HS-27A (cell line): Measurements from ENCODE around the gene C19orf73.
A peak's percentile ranks its signal among the peaks of the same experiment; 100 is the strongest.
"Not testable (repeated sequence)": the region's sequence is repeated elsewhere in the genome, so short reads cannot be mapped to it uniquely, and the experiment has no call there.

Source experiments
- DNase-seq: peaks from one replicate; pipeline ENCODE4 v3.0.0-alpha.2; 2012; ENCODE audit warnings: low read depth, missing footprints

Gene C19orf73

GRCh38 chr19:49121841-49122240 lies 2.9 kb upstream of the C19orf73 start:
- not testable (repeated sequence) for DNase-seq

- DNase-seq = no peak
Measured at GRCh38 chr19:49120868-49121267, 1.9 kb upstream of the C19orf73 start.

DNA sequence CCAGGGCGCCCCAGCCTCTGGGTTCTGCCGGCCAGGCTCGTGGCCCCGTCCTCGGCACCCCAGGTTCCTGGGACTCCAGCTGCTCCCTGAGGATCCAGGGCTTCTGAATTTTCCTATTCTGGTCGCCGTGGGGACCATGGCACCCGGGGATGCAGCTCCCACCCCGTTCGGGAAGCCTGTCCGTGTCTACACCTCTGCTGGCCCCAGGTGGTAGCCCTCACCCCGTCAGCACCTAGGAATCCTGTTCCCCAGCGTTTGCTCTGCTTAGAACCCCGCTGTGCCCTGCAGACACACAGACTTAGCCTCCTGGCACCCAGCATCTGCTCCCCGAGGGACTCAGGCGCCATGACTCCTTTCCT lies 1.4 kb upstream of the C19orf73 start:
- DNase-seq = no peak

DNA sequence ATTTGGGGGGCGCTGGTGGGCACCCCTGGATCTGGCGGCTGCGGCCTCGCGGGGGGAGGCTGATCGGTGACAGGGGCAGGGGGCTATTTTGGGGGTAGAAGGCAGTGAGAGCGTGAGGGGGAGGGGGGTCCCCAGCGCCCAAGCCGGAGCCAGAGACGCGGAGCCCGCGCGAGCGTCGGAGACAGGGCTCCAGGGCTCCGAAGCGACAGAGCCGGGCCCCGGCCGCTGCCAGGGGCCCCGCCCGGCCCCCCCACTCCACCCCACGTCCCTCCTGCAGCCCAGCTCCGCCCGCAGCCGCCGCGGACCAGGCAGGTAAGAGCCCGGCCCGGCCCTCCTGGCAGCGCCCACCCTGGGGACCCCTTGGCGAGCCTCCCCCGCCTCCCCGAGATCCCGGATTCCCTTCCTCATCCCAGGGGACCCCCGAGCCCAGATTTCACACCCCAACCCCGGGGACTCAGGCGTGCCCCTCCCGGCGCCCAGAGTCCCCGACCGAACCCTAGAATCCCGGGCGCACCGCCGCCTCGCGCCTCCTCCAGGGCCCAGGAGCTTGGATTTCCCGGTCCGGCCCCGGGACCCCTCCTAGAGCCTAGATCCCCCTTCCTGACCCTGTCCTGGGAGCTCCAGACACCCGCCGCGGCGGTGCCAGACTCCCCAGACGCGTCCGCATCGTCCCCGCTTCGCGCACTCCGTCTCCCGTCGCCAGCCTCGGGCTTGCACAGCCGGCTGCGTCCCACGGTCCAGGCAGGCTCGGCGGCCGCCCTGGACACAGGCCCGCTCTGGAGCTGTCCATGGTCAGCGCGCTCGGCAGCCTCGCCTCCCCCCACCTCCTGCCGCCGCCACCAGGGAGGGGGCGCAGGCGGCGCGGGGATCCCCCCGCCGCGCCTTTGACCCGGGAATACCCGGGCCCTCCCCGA lies 725 bp upstream of the C19orf73 start, which contains the start of gene PPFIA3:
TSS of gene PPFIA3 (plus strand) at position 134 of the 914 bp plus-strand sequence. CDS start 8,330 bp downstream, outside the sequence.
- DNase-seq = no peak

DNA sequence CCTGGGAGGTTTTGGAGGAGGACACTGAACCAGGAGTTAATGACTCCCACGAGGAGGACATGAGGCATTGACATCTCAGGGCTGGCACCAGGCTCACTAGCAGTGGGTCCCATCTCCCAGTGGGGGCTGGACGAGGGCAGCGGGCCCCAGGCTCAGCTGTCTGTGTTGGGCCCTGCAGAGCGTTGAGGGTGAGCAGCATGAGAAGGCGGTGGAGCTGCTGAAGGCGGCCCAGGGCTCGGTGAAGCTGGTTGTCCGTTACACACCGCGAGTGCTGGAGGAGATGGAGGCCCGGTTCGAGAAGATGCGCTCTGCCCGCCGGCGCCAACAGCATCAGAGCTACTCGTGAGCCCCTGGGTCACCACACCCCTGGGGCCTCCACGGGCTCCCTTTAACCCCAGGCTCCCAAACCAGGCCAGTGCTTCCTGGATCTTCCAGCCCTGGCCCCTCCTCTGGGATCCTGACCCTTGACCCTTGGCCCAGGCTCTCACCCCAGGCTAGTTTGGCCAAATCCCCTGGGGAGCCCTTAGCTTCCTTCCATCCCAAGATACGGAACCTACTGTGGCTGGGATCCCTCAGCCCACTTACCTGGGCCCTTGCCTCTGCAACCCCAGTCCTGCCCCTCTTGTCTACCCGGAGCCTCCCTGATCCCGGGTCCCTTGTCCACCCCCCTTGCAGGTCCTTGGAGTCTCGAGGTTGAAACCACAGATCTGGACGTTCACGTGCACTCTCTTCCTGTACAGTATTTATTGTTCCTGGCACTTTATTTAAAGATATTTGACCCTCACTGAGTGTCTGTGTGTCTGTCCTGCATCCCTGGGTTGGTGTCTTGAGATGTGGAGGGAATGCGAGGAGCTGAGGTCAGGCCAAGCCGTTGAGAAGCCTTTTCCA lies 1.0 kb downstream of the C19orf73 start:
- no peak for DNase-seq

- DNase-seq = no peak
Measured at GRCh38 chr19:49116544-49116943, 2.4 kb downstream of the C19orf73 start.

DNA sequence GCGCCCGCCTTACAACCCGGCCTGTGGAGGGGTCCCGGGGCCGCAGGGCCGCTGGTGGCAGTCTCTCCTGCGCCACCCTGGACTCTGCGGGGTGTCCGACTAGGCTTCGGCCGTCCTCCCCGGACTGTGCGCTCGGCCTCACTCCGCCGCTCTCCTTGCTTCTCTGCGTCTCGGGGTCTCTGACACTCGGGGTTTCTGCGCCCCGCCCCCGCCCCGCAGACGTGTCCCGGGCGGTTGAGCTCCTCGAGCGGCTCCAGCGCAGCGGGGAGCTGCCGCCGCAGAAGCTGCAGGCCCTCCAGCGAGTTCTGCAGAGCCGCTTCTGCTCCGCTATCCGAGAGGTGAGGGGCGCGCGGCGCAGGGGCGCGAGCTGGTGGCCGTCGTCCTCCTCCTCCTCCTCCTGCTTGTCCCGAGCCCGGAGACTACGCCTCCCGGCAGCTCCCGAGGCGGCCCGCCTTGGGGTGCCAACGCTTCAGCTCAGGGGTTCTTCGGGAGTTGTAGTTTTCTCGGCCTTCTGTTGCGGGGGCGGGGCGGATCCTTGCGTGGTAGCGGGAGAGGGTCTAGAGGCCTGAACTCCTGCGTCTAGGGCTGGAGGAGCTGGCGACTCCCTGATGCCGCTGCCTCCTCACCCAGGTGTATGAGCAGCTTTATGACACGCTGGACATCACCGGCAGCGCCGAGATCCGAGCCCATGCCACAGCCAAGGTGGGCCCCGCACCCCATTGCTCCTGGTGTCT lies 4.1 kb downstream of the C19orf73 start:
- no peak for DNase-seq

- peak; percentile 63 for DNase-seq
Measured at GRCh38 chr19:49113762-49114629, 4.9 kb downstream of the C19orf73 start, which contains the start of gene LIN7B. Gene LIN7B (plus strand): TSS chr19:49114370. CDS start chr19:49114405, 35 bp downstream.

GRCh38 chr19:49111218-49111998 lies 7.5 kb downstream of the C19orf73 start:
- DNase-seq = no peak

GRCh38 chr19:49110567-49110966 lies 8.4 kb downstream of the C19orf73 start:
- DNase-seq = no peak

DNA sequence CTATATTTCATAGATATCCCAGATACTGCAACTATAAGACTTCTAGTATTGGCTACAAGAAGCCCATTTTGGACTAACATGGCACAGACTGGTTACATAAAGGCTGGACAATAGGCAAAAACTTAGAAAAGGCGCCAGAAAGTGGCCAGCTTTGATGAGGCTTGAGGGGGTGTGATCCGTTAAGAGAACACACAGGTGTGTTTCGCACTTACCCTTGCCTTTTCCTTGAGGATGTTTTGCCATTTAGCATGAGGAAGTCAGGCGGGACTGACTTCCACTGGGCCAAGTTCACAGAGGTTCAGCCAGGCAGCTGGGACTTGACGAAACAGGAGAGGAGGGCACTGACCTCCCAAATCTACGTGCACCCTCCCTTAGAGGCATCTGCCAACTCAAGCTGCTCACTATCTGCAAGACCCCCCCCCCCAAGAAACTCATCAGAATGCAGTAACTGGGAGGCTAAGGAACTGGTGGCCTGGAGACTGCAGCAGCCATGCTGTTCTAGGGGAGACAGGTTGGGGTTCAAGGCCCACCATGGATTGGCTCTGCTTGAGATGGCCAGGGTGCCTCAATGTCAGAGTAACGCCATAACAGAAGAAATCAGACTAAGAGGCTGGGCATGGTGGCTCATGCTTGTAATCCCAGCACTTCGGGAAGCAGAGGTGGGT lies 9.2 kb downstream of the C19orf73 start:
- DNase-seq = no peak

- no peak for DNase-seq
Measured at GRCh38 chr19:49109051-49109450, 9.9 kb downstream of the C19orf73 start.

DNA sequence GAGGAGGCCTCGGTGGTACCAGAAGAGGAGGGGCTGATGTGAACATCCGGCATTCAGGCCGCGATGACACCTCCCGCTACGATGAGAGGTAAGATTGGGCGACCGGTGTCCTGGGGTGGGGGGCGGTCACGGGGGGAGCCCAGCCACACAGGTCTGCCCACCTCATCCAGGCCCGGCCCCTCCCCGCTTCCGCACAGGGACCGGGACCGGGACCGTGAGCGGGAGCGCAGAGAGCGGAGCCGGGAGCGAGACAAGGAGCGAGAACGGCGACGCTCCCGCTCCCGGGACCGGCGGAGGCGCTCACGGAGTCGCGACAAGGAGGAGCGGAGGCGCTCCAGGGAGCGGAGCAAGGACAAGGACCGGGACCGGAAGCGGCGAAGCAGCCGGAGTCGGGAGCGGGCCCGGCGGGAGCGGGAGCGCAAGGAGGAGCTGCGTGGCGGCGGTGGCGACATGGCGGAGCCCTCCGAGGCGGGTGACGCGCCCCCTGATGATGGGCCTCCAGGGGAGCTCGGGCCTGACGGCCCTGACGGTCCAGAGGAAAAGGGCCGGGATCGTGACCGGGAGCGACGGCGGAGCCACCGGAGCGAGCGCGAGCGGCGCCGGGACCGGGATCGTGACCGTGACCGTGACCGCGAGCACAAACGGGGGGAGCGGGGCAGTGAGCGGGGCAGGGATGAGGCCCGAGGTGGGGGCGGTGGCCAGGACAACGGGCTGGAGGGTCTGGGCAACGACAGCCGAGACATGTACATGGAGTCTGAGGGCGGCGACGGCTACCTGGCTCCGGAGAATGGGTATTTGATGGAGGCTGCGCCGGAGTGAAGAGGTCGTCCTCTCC lies 11.1 kb downstream of the C19orf73 start:
- DNase-seq = no peak

- DNase-seq = no peak
Measured at GRCh38 chr19:49106648-49107135, 12.3 kb downstream of the C19orf73 start.

DNA sequence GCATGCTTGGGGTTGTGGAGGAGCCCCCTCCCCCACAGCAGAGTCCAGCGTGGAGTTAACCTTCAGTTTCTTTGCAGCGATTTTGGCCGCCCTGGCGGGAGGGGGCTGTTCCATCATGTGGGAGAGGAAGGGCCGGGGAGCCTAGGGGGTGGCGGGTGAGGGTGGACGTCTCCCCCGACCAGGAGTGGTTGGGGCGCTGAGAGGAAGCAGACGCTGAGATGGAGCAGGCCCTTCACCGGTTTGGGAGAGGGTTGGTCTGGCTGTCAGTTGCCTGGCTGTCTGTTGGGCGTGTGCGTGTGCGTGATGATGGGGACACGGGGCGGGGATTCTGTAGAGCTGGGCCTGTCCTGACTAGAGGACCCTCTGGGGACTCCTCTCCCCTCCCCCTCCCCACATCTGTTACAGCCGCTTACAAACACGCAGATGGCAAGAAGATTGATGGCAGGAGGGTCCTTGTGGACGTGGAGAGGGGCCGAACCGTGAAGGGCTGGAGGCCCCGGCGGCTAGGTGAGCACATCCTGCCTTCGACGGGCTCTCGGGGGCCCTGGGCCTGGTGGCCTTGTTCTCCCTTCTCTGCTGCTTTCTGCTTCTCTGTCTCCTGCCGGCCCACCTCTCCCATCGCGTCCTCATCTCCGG lies 14.6 kb downstream of the C19orf73 start:
- no peak for DNase-seq

DNA sequence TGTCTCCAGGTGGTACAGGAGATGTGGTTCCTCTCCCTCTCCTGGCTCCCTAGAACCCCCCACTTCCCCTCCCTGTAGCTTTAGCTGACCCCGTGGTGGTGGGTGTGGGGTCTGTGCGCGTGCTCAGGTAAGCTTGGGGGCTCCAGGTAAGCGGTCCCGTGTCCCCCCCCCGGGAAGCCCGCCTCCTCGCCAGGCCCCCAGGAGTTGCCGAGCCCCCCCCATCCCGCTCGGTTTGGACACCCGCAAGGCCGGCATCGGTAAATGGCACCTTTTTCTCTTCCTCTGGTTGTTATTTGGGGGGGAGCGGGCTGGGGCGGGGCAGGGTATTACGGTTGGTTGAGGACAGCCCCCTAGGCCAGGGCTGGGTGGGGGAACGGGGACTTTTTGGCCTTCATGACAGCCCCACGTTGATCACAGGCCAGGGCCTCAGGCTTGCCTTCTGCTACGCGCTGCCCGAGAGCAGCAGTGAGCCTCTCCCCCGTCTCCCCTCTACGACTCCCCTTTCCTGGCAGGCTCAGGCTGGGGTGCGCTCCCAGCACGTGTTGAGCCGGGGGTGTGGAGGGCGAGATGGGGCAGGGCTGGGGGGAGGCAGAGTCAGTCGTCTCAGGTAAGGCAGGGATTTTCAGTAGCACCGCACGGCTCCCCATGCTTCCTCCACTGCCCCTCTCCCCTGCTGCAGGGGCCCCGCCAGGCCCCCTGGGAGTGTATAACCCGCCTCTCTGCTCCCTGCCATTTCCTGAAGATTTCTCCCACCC lies 15.4 kb downstream of the C19orf73 start:
- DNase-seq = no peak

DNA sequence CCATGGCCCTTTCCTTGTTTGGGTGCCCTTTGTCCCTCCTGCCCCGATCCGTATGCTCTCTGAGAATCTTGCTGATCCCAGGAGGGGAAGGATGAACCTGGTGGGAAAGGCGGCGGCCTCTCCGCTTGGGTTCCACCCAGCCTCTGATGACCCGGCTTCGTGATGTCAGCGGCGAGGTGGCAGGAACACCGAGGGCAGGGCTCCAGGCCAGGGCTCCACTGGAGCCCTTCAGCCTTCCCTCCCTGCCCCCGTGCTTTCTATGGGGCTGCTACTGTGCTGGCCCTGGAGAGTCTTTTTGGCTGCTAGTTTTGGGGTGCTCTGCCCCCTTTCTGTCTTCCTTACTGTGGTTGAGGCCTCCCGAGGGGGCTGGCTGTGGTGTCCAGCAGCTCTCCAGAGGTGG lies 16.6 kb downstream of the C19orf73 start:
- DNase-seq = no peak
